Activated CD4-positive, CD25-positive, alpha-beta regulatory T cell (primary cell): ENCODE measurements around the gene RASGRP2.

Experiments used
- DNase-seq, 4 experiments: peaks; one replicate each; lab custom pipeline; 2025; lab: John Stamatoyannopoulos, UW

The RASGRP2 gene

DNA sequence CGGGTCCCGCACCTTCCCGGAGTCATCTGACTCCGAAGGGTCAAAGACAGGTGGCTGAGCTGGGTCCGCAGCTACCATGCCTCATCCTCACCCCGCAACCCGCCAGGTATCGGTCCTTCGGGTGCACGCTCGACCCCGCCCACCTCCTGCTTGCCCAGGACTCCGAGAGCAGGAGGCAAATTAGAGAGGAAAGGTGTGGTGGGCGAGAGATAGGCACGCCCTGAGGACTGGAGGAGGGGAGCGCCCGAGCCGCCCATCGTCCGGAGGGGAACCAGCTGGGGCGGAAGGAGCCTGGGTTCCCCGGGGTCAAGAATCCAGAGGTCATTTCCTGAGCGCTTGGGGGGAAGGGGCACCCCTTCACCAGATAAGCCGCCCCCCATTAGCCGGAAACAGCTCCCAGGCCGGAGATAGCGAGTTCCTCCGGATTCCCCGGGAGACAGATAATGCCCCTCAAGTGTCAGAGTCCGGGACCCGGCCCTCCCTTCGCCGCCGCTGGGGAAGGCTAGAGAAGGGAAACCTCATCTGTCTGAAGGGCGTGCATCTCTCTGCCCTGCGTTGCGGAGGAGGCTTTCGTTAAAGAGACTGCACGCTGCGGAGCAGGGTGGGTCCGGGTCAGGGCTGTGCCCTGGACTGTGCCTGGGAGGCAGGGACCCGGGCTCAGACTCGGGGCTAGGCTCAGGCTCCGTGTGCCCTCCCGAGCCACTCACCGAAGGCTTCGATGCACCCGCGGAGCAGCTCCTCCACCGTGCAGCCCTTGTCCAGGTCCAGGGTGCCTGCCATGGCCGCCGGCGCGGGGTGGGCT is 1.7 kb downstream of the RASGRP2 start:
- DNase-seq, result no peak

DNA sequence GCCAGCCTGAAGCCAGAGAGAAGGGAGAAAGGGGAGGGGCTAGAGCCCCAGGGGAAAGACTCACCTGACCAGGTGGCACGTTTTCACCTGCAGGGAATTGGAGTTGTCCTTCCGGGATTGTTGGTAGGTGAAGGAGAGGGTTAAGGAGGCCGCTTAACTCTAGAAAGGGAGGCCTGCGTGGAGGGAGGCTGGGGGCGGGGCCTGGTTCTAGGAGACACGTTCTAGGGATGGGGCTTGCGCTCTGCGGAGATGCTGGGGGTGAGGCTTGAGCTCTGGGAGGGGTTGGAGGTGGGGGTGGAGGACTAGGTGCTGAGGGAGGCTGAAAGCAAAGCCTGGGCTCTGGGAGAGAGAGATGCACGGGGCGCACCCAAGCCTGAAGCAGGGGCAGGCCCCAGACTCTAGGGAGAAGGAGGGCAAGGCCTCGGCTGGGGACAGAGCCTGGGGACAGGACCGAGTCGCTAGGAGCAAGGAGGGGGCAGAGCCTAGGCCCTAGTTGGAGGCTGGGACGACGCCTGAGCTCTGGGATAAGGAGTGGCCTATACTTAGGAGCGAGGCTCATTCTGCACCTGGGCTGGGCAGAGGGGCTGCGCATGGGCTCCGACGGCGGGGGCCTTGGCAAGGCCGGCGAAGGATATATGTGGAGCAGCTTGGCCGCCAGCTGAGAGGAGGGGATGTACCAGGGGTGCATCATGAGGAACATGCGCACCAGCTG is 2.4 kb downstream of the RASGRP2 start:
- no peak for DNase-seq

DNA sequence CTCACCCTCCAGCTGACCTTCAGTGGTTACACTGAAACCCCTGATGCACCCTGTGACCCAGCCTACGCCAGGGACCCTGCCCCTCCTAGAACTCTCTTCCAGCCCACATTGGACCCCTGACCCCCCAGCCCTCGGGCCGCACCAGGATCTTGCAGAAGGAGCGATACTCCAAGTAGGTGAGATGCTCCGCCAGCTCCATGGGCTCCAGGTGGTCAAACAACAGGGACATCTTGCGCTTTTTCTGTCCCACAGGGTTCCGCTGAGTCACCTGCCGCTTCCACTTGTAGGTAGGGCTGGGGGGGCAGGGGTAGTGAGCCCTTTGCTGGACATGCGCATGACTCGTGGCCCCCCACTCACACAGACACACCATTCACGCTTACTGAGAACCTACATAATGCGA is 4.1 kb downstream of the RASGRP2 start:
- DNase-seq, result no peak

DNA sequence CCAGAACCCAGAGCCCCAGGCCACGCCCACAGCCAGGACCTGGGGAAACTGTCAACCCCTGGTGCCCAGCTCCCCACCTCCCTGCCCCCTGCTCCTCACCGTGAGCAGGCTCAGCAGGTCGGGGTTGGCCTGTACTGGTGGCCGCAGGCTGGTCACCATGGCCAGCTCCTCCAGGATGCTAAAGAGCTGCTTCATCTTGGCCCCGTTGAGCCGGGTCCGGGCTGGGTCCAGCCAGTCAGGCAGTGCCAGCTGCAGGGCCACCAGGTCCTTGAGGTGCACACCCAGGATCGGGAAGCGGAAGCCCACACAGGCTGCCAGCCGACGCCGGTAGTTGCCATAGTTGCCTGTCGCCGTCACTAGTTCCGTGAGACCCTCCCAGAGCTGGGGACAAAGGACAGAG is 7.3 kb downstream of the RASGRP2 start:
- no peak for DNase-seq

DNA sequence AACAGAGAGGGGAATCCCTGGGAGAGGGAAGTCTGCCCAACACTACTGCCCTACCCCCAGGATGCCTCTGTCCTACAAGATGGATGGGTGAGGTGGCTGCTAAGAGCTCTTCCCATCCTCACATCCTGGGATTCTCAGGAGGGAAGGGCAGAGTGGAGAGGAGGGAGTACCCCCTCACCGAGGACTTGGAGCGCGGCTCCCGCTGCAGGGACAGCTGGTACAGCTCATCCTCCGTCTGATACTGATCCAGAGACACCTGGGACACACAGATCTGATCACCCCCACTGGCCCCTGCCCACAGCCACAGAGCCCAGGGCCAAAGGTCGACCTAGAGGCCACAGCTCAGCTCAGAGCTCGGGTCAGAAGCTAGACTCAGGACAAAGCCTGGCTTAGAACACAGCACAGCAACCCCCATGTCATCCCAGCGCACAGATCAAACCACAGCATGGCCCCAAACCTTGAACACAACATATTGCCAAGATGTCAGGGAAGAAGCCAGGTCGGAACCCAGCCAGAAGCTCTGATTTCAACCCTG is 8.2 kb downstream of the RASGRP2 start:
- DNase-seq, result no peak

DNA sequence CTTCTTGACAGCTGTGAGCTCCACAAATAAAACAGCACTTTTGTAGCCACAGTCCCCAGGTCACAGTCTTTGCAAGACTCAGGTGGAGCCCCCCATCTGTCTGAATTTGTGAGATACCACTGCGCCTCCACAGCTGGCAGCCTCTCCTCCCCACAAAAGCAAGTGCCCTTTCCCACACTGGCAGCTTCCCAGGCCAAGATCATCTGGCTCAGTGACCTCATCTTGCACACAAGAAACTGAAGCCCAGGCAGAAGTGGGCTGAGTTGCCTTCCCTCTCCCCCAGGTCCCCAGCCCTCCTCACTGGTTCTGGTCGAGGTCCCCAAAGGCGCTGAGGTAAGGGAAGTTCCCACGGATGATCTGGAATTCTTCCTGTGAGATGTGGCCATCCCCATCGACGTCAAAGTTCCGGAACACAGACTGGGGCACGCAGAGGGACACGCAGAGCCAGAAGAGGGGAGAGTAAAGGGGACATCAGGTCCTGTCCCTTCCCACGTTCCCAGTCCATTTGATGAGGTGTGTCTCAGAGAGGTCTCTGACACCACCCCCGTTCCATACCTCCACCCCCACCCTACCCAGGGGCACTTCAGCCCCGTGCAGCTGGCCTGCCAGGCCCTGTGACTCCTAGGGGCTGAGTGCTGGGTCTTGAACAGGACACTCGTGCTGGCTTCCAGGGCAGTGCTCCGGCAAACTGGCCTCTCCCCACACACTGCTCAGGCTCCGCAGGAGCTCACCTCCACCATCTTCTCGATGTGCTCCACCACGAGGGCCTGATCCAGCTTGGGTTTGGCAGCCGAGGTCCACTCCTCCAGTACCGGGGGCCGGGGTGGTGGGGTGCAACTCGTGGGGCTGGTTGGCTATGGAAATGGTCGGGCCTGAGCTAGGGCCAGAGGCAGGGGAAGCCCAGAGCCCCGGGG is 8.9 kb downstream of the RASGRP2 start:
- DNase-seq, result no peak

DNA sequence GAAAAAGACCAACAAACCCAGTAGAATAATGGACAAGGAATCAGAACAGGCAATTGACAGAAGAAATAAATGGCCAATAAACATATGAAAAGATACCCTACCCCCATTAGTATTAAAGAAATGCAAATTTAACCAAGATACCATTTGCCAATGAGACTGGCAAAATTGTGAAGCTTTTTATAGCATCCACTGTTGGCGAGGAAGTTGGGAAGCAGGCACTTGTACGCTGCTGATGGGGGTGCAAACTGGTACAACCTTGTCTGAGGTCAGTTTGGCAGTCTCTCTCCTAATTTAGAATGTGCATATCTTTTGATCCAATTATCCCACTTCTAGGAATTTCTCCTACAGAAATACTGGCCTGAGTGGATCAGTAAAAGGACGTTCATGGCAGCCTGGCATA is 12.3 kb downstream of the RASGRP2 start:
- no peak for DNase-seq

DNA sequence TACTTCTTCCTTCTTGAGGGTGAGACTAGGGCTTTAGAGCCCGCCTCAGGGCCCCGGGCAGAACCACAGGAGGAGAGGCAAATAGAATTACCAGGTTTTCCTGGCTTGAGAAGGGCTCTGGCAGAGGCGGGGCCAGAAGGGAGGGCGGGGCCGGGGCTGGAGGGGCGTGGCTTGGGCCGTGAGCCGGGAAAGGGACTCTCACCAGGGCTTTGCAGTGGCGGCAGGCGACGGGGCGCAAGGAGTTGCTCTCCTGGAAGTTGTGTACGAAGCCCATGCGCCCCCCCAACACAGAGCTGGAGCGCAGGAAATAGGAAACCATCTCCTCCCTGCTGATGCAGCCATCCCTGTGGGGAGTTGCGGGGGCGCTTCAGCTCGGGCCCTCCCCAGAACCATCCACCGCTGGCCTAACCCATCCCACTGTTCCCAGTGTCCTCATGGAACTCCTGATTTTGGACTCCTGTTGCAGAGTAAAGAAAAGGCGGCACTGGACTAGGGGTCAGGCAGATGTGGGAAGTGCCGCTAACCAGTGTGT is 14.0 kb downstream of the RASGRP2 start:
- no peak for DNase-seq

DNA sequence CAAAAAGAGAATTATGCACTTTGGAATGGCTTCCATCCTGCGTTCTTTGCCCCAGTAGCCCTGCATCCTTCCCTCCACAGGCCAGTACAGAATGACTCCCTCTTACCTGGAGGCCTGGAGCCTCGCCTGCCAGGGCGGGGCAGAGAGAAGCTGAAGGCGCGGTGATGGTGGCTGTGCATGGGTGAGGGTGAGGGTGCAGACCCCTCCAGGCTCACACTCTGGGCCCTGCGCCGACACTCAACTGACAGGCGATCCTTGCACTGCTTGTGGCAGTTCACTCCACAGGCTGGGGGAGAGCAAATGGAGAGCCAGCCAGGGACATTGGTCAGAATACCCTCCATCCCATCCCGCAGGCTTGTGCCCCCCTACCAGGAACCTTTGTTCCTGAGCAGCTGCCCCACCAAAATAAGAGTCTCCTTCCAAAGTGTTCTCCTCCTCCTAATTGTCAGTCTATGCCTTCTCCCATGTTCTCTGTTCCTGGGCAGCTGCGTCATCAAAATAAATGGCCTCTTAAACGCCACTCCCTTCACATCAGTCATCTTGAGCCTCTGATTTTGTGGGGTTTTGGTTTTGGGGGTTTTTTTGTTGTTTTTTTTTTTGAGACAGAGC is 15.1 kb downstream of the RASGRP2 start:
- no peak for DNase-seq

DNA sequence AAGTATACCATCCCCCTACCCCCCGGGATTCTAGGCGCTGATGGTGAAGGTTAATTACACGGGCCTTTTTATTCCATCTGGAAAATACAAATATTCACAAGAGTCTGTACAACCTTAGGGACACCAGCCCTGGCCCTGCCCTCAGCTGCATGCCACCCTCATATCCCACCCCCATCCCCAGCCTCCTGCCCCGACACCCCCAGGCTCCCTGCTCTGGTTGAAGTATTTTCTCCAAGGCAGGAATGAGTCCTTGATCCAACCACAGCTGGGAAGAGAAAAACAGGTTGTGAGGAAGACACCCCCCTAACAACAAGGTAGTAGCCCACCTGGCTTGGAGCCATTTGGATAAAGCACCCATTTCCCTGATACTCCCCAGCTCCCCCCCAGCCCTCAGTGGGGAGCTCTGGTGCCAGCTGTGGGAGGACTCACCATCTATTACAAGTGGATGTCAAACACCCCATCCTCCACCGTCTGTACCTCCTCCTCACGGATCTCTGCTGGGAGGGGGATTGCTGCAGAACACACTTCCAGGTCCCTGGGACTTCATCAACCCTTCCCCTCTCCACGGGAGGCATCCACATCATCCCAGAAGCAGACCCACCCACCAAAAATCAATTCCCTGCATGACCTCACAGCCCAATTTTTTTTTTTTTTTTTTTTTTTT is 16.9 kb downstream of the RASGRP2 start:
- DNase-seq, result no peak

DNA sequence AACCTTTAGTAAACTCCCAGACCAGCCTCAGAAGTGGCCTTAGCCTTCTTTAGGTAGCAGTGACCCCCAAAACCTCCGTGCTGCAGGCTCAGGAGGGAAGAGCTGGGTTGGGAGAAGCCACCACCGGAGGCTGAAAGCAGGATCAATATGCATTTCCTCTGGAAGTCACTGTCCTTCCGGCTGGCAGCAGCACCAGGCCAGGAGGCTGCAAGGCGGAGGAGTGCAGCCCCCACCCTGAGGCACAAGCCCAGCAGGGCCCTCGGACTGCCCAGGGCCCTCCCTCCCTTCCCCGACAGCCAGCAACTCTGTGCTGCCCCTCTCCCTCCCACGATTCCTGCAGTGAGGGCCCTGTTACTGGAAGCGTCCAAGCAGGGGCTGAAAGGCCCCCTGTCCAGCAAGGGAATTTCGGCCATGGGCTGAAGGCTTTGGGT is 17.7 kb downstream of the RASGRP2 start:
- no peak for DNase-seq

DNA sequence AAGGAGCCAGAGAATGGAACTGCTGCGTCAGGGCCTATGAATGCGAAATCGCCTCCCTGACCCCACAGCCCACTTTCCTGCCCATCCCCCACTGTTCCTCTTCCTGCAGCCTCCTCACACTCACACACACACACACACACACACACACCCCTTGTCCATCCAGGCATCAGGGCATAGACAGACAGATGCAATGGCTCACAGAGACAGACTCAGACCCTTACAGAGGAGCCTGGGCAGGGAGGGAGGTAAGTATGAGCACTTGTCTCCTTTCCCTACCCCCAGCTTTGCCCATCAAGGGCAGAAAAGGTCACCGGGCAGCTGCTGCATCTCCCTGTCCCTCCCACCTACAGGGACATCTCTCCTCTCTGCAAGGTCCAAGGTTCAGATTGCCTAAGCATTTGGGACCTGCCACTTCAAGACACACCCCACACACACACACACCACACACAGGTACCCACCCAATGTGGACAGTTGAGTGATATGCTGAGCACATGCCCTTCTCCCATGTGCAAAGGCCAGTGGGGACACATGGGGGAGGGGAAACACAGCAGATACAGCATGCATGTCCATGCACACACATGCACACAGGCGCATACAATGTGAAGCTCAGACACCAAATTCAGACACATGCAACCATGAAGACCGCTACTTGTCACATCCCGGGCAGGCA is 18.9 kb downstream of the RASGRP2 start:
- DNase-seq, result no peak

DNA sequence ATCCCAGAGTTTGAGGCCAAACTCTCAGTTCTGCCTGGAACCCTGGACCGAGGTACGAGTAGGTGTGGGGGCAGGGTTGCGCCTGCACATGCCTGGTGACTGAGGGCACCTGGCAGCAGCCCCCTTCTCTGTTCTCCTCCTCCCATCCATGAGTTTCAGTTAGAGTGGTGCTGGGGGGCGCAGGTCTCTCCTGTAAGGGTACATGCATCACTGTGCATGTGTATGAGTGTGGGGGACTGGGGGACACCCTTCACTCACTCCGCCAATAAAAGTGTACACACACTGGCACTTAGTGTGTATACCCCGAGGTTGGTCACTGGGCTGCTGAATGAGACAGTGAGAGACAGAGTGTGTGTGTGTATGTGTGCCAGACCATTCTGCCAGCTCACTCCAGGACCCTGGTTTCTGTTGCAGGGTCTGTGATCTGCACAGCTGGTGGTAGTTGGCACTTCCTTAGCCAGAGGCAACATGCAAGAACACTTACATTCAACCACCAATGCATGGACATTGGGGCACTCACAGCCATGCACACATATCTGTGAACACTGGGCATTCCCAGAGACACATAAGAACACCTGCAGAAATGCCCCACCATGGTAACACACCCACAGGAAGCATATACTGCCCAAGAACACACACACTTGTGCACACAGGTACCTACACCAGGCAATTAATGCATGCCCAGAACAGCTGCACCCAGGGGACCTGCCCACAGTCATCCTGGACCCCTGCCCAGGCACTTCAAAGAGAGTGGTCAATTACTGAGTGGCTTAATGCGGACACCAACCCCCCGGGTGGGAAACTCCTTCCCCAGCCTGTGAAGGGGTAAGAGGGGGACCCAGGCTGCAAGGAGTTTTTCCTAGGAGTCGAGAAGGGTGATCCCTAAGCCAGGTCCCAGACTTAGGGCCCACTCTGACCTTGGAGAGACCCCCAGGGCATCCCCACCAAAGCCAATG is 19.8 kb downstream of the RASGRP2 start:
- DNase-seq, result no peak

DNA sequence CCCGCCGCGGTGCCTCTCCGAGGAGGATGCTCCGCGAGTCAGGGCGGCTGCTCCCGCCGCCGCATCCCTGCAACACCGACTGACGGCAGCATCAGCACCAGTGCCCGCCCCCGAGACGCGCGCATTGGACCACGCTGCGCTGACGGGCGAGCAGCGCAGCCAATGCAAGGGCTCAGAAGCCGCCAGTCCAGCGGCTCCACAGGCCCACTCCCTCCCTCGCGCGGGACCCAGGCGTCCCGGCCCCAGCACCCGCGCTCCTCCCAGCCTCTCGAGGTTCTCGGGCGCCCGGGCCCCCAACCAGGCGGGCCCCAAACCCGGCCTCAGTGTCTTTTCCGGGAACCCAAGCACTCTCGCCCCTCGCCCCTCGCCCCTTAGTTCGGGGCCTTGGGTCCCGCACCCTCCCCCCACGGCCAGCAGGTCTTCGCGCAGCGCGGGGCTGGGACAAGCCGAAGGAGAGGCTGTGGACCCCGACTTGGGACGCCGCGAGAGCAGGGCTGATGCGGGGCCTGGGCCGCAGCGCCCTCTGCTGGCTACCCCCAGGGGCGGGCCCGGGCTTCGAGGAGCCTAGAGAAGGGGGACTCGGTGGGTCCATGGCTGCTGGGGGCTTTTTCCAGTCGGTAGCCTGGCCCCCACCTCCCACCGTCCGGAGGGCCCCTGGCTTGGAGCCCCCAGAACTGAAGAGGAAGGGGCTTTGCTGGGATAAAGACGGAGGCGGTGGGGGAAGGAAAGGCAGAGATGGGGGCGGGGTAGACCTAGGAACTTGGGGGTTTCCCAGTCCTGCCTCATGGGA is 20.6 kb downstream of the RASGRP2 start, which contains the start of gene NRXN2:
NRXN2 (minus strand) TSS at position 81 of the 790 bp plus-strand sequence. CDS start 9,498 bp downstream, outside the sequence.
- peak; percentile 70 to 76 (median 72) for DNase-seq

DNA sequence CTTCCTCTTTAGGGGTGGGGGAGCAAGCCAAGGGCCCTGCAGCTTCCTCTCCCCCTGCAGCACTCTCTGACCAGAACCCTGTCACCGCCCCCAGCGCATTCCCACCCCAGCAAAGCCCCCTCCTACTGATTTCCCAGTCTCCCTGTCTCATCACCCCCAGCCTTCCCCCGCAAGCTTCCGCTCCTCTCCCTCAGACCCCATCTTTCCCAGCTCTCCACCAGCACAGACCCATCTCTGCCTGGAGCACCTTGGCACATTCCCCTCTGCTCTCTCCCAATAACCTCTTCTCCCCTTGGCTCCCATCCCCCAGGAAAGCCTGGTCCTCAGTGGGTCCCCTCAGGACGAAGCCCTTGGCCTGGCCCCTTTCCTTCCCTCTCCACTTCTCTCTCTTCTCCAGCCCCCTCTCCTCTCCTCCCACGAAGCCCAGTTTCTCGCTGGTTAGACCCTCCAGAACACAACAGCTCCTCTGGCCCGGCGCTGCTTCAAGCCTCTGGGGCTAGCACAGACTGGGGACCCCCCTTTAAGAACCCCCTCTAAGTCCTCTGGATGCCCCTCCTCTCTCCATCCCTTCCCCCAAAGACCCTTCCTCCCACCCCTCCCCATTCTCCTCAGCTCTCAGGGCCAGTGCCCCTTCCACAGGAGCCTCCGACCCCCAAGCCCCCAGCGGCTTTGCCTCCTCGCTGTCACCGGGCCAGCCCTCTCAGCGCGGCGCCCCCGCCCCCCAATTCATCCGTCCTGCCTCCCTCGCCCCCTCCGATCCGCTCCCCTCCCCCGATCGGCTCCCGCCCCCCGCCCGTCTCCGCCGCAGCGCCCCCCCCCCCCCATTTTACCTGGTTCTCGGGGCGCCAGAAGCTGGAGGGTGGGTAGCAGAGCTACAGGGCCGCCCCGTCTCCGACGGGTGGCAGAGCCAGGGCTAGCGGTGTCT is 21.5 kb downstream of the RASGRP2 start:
- no peak for DNase-seq

DNA sequence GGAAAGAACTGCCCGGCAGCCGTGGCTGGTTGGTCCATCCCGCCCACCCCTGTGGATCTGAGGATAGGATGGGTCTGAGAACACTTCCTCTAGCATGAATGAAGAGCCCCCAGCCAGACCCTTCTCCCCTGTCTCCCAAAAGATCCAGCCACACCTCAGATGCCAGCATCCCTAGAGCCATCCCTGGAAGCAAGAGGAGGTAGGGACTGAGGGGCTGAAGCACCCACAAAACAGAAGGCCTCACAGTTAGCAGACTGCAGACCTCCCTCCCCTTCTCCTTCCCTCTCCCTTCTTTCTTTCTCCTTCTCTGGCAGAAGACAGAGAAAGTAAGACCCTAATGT is 22.6 kb downstream of the RASGRP2 start:
- no peak for DNase-seq
